ENCODE data around the gene HS6ST1. TPM values are rescaled to one million over a fixed set of nuclear protein-coding genes. Genes with fewer than 3 reads are reported as not detected.

HS6ST1 gene
- total RNA-seq, 2 donors from 2014 or later = 21.8 to 32.4 TPM

DNA sequence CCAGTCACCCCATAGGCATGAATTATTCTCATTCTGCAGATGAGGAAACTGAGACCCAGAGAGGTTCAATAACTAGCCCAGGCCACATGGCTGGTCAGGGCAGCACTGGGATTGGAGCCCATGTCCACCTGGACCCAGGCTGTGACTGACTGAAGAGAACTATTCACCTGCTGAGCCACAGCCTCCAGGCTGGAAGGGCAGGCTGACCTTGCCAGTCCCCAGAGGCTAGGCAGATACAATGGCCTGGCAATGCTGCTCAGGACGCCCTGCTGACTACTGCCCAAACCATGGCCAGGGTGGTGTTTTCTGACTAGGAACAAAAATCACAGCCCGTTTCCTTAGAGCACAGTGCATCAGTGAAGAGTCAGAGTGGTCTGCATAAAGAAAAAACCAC is 36.8 kb downstream of the HS6ST1 start:
- Histone ChIP-seq H3K4me1 (ENCODE audit: control insufficient read depth in 1 of 2, low read depth in 2 of 2) (peaks cover 0 to 7% of the 10 kb centered on the region in 2 donors), H3K27me3 (replicated peaks; ENCODE audit: insufficient read depth) (no peaks in the 10 kb centered on the region), H3K9me3 (no peaks in the 10 kb centered on the region), H3K36me3 (no peaks in the 10 kb centered on the region), H3K4me3 (no peak overlapping the region), H3K27ac (no peak overlapping the region)
- no peak for DNase-seq (ENCODE audit: low spot score)
- no peak for ATAC-seq (ENCODE audit: insufficient number of reproducible peaks, low FRiP score, low read depth)
- TF ChIP-seq CTCF (IDR thresholded peaks at IDR 0.05) = no peak

- Histone ChIP-seq H3K27ac (no peak overlapping the region), H3K36me3 (no peaks in the 10 kb centered on the region), H3K4me3 (no peak overlapping the region), H3K27me3 (replicated peaks; ENCODE audit: insufficient read depth) (no peaks in the 10 kb centered on the region), H3K4me1 (ENCODE audit: control insufficient read depth in 1 of 2, low read depth in 2 of 2) (peaks cover 0 to 7% of the 10 kb centered on the region in 2 donors), H3K9me3 (no peaks in the 10 kb centered on the region)
- DNase-seq (ENCODE audit: low spot score) = no peak
- no peak for ATAC-seq (ENCODE audit: insufficient number of reproducible peaks, low FRiP score, low read depth)
- no peak for TF ChIP-seq CTCF (IDR thresholded peaks at IDR 0.05)
These were observed 37.8 kb downstream of the HS6ST1 start for GRCh38 chr2:128280901-128281321.

DNA sequence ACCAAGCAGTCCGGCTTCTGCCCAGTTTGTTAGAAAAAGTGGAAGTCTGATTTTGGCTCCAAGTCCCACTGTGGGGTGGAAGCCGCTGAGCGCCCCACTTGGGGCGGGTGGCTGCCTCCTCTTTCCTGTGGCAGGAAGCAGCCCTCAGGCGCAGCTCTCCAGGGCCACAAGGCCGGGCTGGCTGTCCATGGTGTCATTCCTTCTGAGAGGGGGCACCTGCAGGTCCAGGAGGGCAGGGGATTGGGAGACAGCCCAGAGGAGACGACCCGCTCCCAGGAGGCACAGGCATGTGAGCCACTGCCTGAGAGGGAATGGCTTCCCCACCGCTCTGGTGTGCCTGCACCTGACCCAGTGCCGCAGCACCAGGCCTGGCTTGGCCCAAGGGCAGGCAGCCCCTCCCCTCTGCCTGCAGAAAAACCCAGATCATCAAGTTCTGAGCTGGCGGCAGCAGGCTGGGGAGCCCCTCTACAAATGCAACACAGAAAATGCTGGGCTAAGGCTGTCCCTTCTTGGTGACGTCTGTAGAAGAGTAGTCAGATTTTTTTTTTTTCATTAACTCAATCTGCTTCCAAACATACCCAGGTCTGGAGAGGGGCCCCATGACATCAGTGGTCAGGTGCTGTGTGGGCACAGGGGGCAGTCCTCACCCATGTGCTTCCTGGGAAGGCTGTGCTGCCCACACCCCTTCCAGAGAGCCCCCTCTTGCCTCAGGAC is 38.4 kb downstream of the HS6ST1 start:
- Histone ChIP-seq H3K27ac (no peak overlapping the region), H3K4me1 (ENCODE audit: control insufficient read depth in 1 of 2, low read depth in 2 of 2) (peaks cover 0 to 7% of the 10 kb centered on the region in 2 donors), H3K36me3 (no peaks in the 10 kb centered on the region), H3K4me3 (no peak overlapping the region), H3K27me3 (replicated peaks; ENCODE audit: insufficient read depth) (no peaks in the 10 kb centered on the region), H3K9me3 (no peaks in the 10 kb centered on the region)
- ATAC-seq (ENCODE audit: insufficient number of reproducible peaks, low FRiP score, low read depth) (no peak), DNase-seq (ENCODE audit: low spot score) (no peak)
- TF ChIP-seq CTCF (IDR thresholded peaks at IDR 0.05) = no peak

DNA sequence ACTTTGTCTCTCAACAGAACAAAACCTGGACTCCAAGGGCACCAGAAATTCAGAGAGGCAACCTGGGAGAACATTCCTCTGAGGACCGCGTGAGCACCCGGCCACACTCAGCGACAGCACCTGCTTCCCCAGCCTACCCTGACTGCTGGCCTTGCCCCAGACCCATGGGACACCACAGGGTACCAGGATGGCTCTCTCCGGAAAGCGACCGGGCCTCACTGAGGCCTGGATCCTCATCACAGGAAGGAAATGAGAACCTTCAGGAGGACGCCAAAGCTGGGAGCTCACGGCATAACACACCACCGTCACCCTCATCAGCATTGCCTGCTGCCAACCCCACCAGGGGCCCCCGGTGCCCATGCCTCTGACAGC is 38.9 kb downstream of the HS6ST1 start:
- TF ChIP-seq CTCF (IDR thresholded peaks at IDR 0.05) = no peak
- no peaks in the 10 kb centered on the region for H3K36me3 ChIP-seq
- no peak overlapping the region for H3K27ac ChIP-seq
- no peaks in the 10 kb centered on the region for H3K27me3 ChIP-seq (replicated peaks; ENCODE audit: insufficient read depth)
- H3K4me3 ChIP-seq = no peak overlapping the region
- peaks cover 0 to 7% of the 10 kb centered on the region in 2 donors for H3K4me1 ChIP-seq (ENCODE audit: control insufficient read depth in 1 of 2, low read depth in 2 of 2)
- DNase-seq (ENCODE audit: low spot score) (no peak), ATAC-seq (ENCODE audit: insufficient number of reproducible peaks, low FRiP score, low read depth) (no peak)
- H3K9me3 ChIP-seq = no peaks in the 10 kb centered on the region

- ATAC-seq (ENCODE audit: insufficient number of reproducible peaks, low FRiP score, low read depth) = no peak
These were observed 39.7 kb downstream of the HS6ST1 start for GRCh38 chr2:128279009-128279408.

More at GRCh38 chr2:128279009-128279408, 39.7 kb downstream of the HS6ST1 start:
- peaks cover 3% of the 10 kb centered on the region for H3K9me3 ChIP-seq
- DNase-seq (ENCODE audit: low spot score) = no peak
- H3K4me1 ChIP-seq (ENCODE audit: control insufficient read depth in 1 of 2, low read depth in 2 of 2) = peaks cover 0 to 7% of the 10 kb centered on the region in 2 donors
- no peaks in the 10 kb centered on the region for H3K36me3 ChIP-seq
- H3K27ac ChIP-seq = no peak overlapping the region
- no peak overlapping the region for H3K4me3 ChIP-seq
- TF ChIP-seq CTCF (IDR thresholded peaks at IDR 0.05) = no peak
- H3K27me3 ChIP-seq (replicated peaks; ENCODE audit: insufficient read depth) = no peaks in the 10 kb centered on the region
